ENCODE results near the gene FIGNL1. TPM values are rescaled to one million over a fixed set of nuclear protein-coding genes. Genes with fewer than 3 reads are reported as not detected.

The FIGNL1 gene
- total RNA-seq, 5 donors from 2014 or later (not counting 1 experiment from before 2014, with no cell fraction given): 10.3 to 17.1 (median 14.5) TPM

DNA sequence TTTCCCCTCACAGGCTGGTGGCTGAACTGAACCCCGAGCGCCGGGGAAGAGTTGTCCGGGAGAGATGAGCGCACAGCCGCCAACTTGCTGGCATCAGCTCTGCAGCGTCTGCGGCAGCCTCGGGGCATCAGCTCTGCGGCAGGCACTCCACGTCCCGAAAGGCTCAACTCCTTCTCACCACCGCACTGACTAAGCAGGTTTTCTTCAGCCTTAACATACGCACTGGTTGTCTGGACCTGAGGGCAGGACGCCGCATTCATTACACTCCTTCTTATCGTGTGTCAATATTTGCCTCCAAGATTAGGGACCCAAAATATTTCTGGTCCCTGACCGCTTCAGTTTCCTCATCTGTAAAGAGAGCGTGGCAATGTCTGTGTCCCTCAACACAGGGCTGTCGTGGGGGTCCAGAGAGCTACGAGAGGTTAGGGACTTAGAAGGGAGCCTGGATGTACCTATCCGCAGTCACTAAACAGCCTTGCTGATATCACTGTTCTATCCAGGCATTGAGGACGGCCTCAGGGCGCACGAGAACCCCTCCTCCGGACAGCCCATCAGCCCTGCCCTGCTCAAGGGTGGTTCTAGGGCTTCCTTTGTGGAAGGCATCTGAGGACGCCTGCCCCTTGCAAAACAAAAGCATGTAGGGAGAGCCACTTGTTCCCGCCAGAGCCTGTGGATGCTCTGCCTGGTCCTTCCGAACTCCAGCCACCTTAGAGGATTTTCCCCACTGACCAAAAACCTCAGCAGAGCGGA lies 42.8 kb upstream of the FIGNL1 start:
- Histone ChIP-seq H3K27ac (ENCODE audit: low read length) (no peak overlapping the region), H3K4me3 (ENCODE audit: control insufficient read depth in 1 of 2, extremely low read depth in 1 of 2, low read length in 1 of 2) (no peak overlapping the region), H3K9me3 (no peaks in the 10 kb centered on the region), H3K36me3 (ENCODE audit: control insufficient read depth in 2 of 2, extremely low read depth in 1 of 2, insufficient read depth in 1 of 2, low read length in 1 of 2) (no peaks in the 10 kb centered on the region), H3K4me1 (ENCODE audit: control insufficient read depth in 1 of 2, extremely low read depth in 1 of 2, insufficient read depth in 2 of 2, low read length in 2 of 2) (no peaks in the 10 kb centered on the region), H3K27me3 (replicated peaks in 1 of 2; ENCODE audit: control insufficient read depth in 2 of 2, extremely low read depth in 1 of 2, insufficient read depth in 2 of 2, low read length in 1 of 2) (peaks cover 0 to 13% of the 10 kb centered on the region in 2 experiments)
- no peak for ATAC-seq (replicated peaks in 1 of 4)
- H3K27me3 Mint-ChIP-seq: peaks cover 8 to 21% of the 10 kb centered on the region in 2 donors
- H3K27ac Mint-ChIP-seq: no peak overlapping the region
- POLR2A ChIA-PET: no interaction called here
- DNase-seq: no peak
- no peaks in the 10 kb centered on the region for H3K36me3 Mint-ChIP-seq
- no peaks in the 10 kb centered on the region for H3K9me3 Mint-ChIP-seq
- 86% methylated on average over 28 of the region's 30 CpGs for WGBS (ENCODE audit: insufficient coverage)
- no peaks in the 10 kb centered on the region for H3K4me1 Mint-ChIP-seq
- H3K4me3 Mint-ChIP-seq: no peak overlapping the region
- CTCF ChIA-PET: no interaction called here

DNA sequence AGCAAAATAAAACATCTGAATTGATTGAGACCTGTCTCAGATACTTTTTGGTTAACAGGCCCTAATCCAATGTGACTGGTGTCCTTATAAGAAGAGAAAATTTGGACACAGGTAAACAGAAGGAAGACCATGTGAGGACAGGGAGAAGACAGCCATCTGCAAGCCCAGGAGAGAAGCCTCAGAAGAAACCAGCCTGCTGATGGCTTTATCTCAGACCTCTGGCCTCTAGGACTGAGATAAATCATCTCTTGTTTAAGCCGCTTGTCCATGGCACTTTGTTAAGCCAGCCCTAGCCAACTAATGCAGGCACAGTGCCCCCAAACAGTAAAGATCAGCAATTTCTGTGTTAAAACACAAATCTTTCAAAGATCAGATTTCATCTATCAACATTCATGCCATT lies 41.8 kb upstream of the FIGNL1 start:
- H3K27me3 ChIP-seq (replicated peaks in 1 of 2; ENCODE audit: control insufficient read depth in 2 of 2, extremely low read depth in 1 of 2, insufficient read depth in 2 of 2, low read length in 1 of 2): peaks cover 0 to 8% of the 10 kb centered on the region in 2 experiments
- Mint-ChIP-seq H3K27me3 (peaks cover 3 to 14% of the 10 kb centered on the region in 2 donors), H3K27ac (no peak overlapping the region), H3K4me1 (no peaks in the 10 kb centered on the region), H3K36me3 (no peaks in the 10 kb centered on the region), H3K4me3 (no peak overlapping the region), H3K9me3 (no peaks in the 10 kb centered on the region)
- POLR2A ChIA-PET: no interaction called here
- no peaks in the 10 kb centered on the region for H3K9me3 ChIP-seq
- no peaks in the 10 kb centered on the region for H3K4me1 ChIP-seq (ENCODE audit: control insufficient read depth in 1 of 2, extremely low read depth in 1 of 2, insufficient read depth in 2 of 2, low read length in 2 of 2)
- DNase-seq (no peak), ATAC-seq (replicated peaks in 1 of 4) (no peak)
- 100% methylated on average over 1 of the region's 1 CpG for WGBS (ENCODE audit: insufficient coverage)
- CTCF ChIA-PET: no interaction called here
- H3K4me3 ChIP-seq (ENCODE audit: control insufficient read depth in 1 of 2, extremely low read depth in 1 of 2, low read length in 1 of 2): no peak overlapping the region
- H3K27ac ChIP-seq (ENCODE audit: low read length): no peak overlapping the region
- H3K36me3 ChIP-seq (ENCODE audit: control insufficient read depth in 2 of 2, extremely low read depth in 1 of 2, insufficient read depth in 1 of 2, low read length in 1 of 2): no peaks in the 10 kb centered on the region

DNA sequence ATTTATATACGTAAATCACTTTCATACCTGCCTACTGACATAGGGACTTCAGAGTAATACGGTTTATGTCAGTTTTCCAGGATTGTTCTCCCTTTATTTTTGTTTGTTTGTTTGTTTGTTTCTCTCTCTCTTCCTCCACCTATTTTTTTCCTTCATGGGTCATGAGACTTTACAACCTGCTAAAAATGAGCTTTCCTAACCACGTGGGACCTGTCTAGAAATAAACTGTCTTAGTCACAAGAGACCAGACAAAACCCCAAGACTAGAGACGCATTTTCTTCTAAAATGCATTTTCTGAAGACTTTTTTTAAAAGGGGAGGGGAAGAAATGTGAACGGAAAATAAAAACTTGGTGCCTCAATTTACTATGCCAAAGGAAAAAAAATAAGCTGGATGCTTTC lies 41.1 kb upstream of the FIGNL1 start:
- POLR2A ChIA-PET: interaction anchor here in 1 of 2 donors (0.7 kb wide), 1 partner anchor 20 kb away, joined by 3 read pairs; no protein-coding TSS in a partner anchor
- H3K36me3 ChIP-seq (ENCODE audit: control insufficient read depth in 2 of 2, extremely low read depth in 1 of 2, insufficient read depth in 1 of 2, low read length in 1 of 2): no peaks in the 10 kb centered on the region
- Mint-ChIP-seq H3K27me3 (peaks cover 3 to 9% of the 10 kb centered on the region in 2 donors), H3K9me3 (no peaks in the 10 kb centered on the region), H3K27ac (no peak overlapping the region), H3K4me3 (no peak overlapping the region), H3K36me3 (no peaks in the 10 kb centered on the region), H3K4me1 (no peaks in the 10 kb centered on the region)
- no peak overlapping the region for H3K27ac ChIP-seq (ENCODE audit: low read length)
- no peaks in the 10 kb centered on the region for H3K4me1 ChIP-seq (ENCODE audit: control insufficient read depth in 1 of 2, extremely low read depth in 1 of 2, insufficient read depth in 2 of 2, low read length in 2 of 2)
- H3K4me3 ChIP-seq (ENCODE audit: control insufficient read depth in 1 of 2, extremely low read depth in 1 of 2, low read length in 1 of 2): no peak overlapping the region
- CTCF ChIA-PET: interaction anchor here in 1 of 2 donors (1.1 kb wide), 1 partner anchor 23 kb away, joined by 3 read pairs; no protein-coding TSS in a partner anchor
- WGBS (ENCODE audit: insufficient coverage): no CpG with 5 or more reads among the region's 5 CpGs
- H3K27me3 ChIP-seq (replicated peaks in 1 of 2; ENCODE audit: control insufficient read depth in 2 of 2, extremely low read depth in 1 of 2, insufficient read depth in 2 of 2, low read length in 1 of 2): peaks cover 0 to 3% of the 10 kb centered on the region in 2 experiments
- no peaks in the 10 kb centered on the region for H3K9me3 ChIP-seq
- DNase-seq (no peak), ATAC-seq (replicated peaks in 1 of 4) (no peak)

DNA sequence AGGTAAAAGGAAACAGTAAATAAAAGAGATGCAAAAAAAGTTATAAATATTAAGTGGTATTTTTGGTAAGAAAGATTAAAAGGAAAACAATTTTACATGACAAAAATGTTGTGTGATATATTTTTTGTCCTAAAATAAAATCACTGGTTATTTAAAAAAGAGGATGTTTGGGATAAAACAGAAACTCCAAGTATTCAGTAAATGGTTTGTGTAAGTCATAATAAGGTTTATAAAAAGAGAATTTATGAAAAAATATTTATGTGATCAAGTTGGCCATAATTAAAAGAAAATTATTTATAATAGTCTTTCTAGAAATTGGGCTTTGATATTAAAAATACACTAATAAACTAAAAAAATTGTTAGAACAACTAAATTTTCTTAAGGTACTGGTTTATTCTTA lies 38.2 kb upstream of the FIGNL1 start:
- ChIA-PET CTCF (interaction anchor here in 1 of 2 donors (0.6 kb wide), 1 partner anchor 395 kb away, joined by 3 read pairs; the partner anchor contains the start of gene ZPBP), POLR2A (no interaction called here)
- no peaks in the 10 kb centered on the region for H3K9me3 ChIP-seq
- H3K27ac Mint-ChIP-seq: no peak overlapping the region
- H3K36me3 ChIP-seq (ENCODE audit: control insufficient read depth in 2 of 2, extremely low read depth in 1 of 2, insufficient read depth in 1 of 2, low read length in 1 of 2): no peaks in the 10 kb centered on the region
- peaks cover 2 to 9% of the 10 kb centered on the region in 2 donors for H3K27me3 Mint-ChIP-seq
- no peaks in the 10 kb centered on the region for H3K4me1 Mint-ChIP-seq
- DNase-seq: no peak
- no peaks in the 10 kb centered on the region for H3K9me3 Mint-ChIP-seq
- no peaks in the 10 kb centered on the region for H3K27me3 ChIP-seq (replicated peaks in 1 of 2; ENCODE audit: control insufficient read depth in 2 of 2, extremely low read depth in 1 of 2, insufficient read depth in 2 of 2, low read length in 1 of 2)
- H3K4me3 ChIP-seq (ENCODE audit: control insufficient read depth in 1 of 2, extremely low read depth in 1 of 2, low read length in 1 of 2): no peak overlapping the region
- H3K4me3 Mint-ChIP-seq: no peak overlapping the region
- no peak for ATAC-seq (replicated peaks in 1 of 4)
- no peak overlapping the region for H3K27ac ChIP-seq (ENCODE audit: low read length)
- no peaks in the 10 kb centered on the region for H3K36me3 Mint-ChIP-seq
- H3K4me1 ChIP-seq (ENCODE audit: control insufficient read depth in 1 of 2, extremely low read depth in 1 of 2, insufficient read depth in 2 of 2, low read length in 2 of 2): no peaks in the 10 kb centered on the region

DNA sequence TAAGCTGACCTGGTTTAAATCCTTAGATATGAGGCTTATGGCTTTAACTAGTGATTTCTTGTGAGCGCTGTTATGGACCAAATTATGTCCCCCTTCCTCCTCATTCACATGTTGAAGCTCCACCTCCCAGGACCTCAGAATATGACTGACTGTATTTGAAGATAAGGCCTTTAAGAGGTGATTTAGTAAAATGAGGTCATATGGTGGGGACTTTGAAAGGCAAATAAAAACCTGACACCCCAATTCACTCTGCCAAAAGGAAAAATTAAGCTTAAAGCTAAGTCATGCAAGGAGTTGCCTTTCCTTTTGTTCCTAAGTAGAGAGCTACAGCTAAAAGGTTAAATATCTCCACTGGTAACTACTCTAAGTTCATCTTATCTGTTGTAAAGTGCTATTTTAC lies 36.4 kb upstream of the FIGNL1 start:
- no peaks in the 10 kb centered on the region for H3K36me3 Mint-ChIP-seq
- POLR2A ChIA-PET: no interaction called here

DNA sequence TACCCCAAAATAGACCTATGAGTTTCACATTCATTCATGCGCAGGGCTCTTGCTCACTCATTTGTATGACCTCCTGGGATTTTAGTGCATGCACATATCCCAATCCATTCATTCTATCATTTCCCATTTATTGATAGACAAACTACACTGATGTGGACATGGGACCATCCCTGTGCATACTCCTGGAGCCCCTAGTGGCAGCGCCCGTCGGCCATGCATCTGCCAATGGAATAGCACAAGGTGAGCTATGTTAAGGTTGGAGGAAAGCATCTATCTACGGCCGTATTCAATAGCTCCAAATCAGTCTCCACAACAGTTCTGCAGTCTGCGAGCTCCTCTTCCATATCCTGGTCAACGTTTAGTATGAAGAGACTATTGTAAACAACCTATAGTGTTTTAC lies 31.7 kb upstream of the FIGNL1 start:
- no peak overlapping the region for H3K4me3 Mint-ChIP-seq
- ATAC-seq (replicated peaks in 1 of 4): no peak
- H3K4me3 ChIP-seq (ENCODE audit: control insufficient read depth in 1 of 2, extremely low read depth in 1 of 2, low read length in 1 of 2): no peak overlapping the region
- ChIA-PET CTCF (no interaction called here), POLR2A (no interaction called here)
- no peaks in the 10 kb centered on the region for H3K4me1 Mint-ChIP-seq
- H3K9me3 ChIP-seq: no peaks in the 10 kb centered on the region
- peaks cover 0 to 4% of the 10 kb centered on the region in 2 donors for H3K27me3 Mint-ChIP-seq
- DNase-seq: no peak
- H3K36me3 Mint-ChIP-seq: no peaks in the 10 kb centered on the region
- H3K27me3 ChIP-seq (replicated peaks in 1 of 2; ENCODE audit: control insufficient read depth in 2 of 2, extremely low read depth in 1 of 2, insufficient read depth in 2 of 2, low read length in 1 of 2): peaks cover 0 to 10% of the 10 kb centered on the region in 2 experiments
- no peaks in the 10 kb centered on the region for H3K9me3 Mint-ChIP-seq
- no peak overlapping the region for H3K27ac Mint-ChIP-seq
- no peaks in the 10 kb centered on the region for H3K36me3 ChIP-seq (ENCODE audit: control insufficient read depth in 2 of 2, extremely low read depth in 1 of 2, insufficient read depth in 1 of 2, low read length in 1 of 2)
- H3K4me1 ChIP-seq (ENCODE audit: control insufficient read depth in 1 of 2, extremely low read depth in 1 of 2, insufficient read depth in 2 of 2, low read length in 2 of 2): no peaks in the 10 kb centered on the region
- 93% methylated on average over 1 of the region's 8 CpGs for WGBS (ENCODE audit: insufficient coverage)
- no peak overlapping the region for H3K27ac ChIP-seq (ENCODE audit: low read length)

More for the DNA sequence above, 36.4 kb upstream of the FIGNL1 start:
- no peak overlapping the region for H3K4me3 Mint-ChIP-seq
- CTCF ChIA-PET: interaction anchor here (1.0 kb wide), 2 partner anchors 18 kb away, joined by 3 to 4 read pairs; no protein-coding TSS in a partner anchor
- H3K27ac ChIP-seq (ENCODE audit: low read length): no peak overlapping the region
- H3K27me3 Mint-ChIP-seq: peaks cover 0 to 4% of the 10 kb centered on the region in 2 donors
- DNase-seq: no peak
- ATAC-seq (replicated peaks in 1 of 4): no peak
- H3K4me1 Mint-ChIP-seq: no peaks in the 10 kb centered on the region
- no peaks in the 10 kb centered on the region for H3K9me3 Mint-ChIP-seq
- no peaks in the 10 kb centered on the region for H3K27me3 ChIP-seq (replicated peaks in 1 of 2; ENCODE audit: control insufficient read depth in 2 of 2, extremely low read depth in 1 of 2, insufficient read depth in 2 of 2, low read length in 1 of 2)
- H3K4me1 ChIP-seq (ENCODE audit: control insufficient read depth in 1 of 2, extremely low read depth in 1 of 2, insufficient read depth in 2 of 2, low read length in 2 of 2): no peaks in the 10 kb centered on the region
- H3K36me3 ChIP-seq (ENCODE audit: control insufficient read depth in 2 of 2, extremely low read depth in 1 of 2, insufficient read depth in 1 of 2, low read length in 1 of 2): no peaks in the 10 kb centered on the region
- WGBS (ENCODE audit: insufficient coverage): no CpG with 5 or more reads among the region's 1 CpG
- no peak overlapping the region for H3K27ac Mint-ChIP-seq
- no peak overlapping the region for H3K4me3 ChIP-seq (ENCODE audit: control insufficient read depth in 1 of 2, extremely low read depth in 1 of 2, low read length in 1 of 2)
- H3K9me3 ChIP-seq: no peaks in the 10 kb centered on the region

Measured in T-cell (primary cell).